Neutrophil (primary cell): Measurements from ENCODE around the gene CYFIP1.

ENCODE experiments used
- H3K27ac ChIP-seq: fragments of 200-600 bp; sonication (generic); 2 replicates; pipeline ENCODE4 v1.5.1; 2016; ENCODE audit warnings: mild to moderate bottlenecking, moderate library complexity
- H3K27me3 ChIP-seq: fragments of 200-600 bp; sonication (generic); 2 replicates; pipeline ENCODE4 v1.6.0; 2016; ENCODE audit warnings: mild to moderate bottlenecking
- H3K36me3 ChIP-seq: fragments of 200-600 bp; sonication (generic); 2 replicates; pipeline ENCODE4 v1.5.1; 2017
- H3K4me1 ChIP-seq, 2 experiments: fragments of 200-600 bp in 1 of 2; sonication (generic) in 1 of 2; 1 replicate in 1 of 2; 2 replicates in 1 of 2; pipeline versions ENCODE4 v1.5.1 to v1.6.1; 2013 to 2016; ENCODE audit warnings: low read depth in 1 of 2, low read length in 1 of 2, mild to moderate bottlenecking in 1 of 2, moderate library complexity in 1 of 2; ENCODE audit not compliant: control insufficient read depth in 1 of 2, insufficient read depth in 1 of 2
- H3K4me3 ChIP-seq, 2 experiments: fragments of 200-600 bp in 1 of 2; sonication (generic) in 1 of 2; 1 replicate in 1 of 2; 2 replicates in 1 of 2; pipeline ENCODE4 v1.5.1; 2013 to 2016; ENCODE audit warnings: low read depth in 1 of 2, low read length in 1 of 2, mild to moderate bottlenecking in 1 of 2, moderate library complexity in 1 of 2
- H3K9me3 ChIP-seq: fragments of 200-600 bp; sonication (generic); 2 replicates; pipeline ENCODE4 v1.5.1; 2016
- TF ChIP-seq, protein P1 (sequence below): fragments of 200-600 bp; sonication (generic); IDR thresholded peaks from 2 replicates; pipeline ENCODE4 v1.5.1; 2016; ENCODE audit warnings: antibody characterized with exemption

CYFIP1 gene

GRCh38 chr15:22880981-22881738, 99.0 kb downstream of the CYFIP1 start:
- no peaks in the 10 kb centered on the region for H3K9me3 ChIP-seq
- no peaks in the 10 kb centered on the region for H3K36me3 ChIP-seq
- no peaks in the 10 kb centered on the region for H3K4me1 ChIP-seq
- no peak overlapping the region for H3K4me3 ChIP-seq
- no peaks in the 10 kb centered on the region for H3K27me3 ChIP-seq
- H3K27ac ChIP-seq = no peak overlapping the region
- TF ChIP-seq, protein P1, sequence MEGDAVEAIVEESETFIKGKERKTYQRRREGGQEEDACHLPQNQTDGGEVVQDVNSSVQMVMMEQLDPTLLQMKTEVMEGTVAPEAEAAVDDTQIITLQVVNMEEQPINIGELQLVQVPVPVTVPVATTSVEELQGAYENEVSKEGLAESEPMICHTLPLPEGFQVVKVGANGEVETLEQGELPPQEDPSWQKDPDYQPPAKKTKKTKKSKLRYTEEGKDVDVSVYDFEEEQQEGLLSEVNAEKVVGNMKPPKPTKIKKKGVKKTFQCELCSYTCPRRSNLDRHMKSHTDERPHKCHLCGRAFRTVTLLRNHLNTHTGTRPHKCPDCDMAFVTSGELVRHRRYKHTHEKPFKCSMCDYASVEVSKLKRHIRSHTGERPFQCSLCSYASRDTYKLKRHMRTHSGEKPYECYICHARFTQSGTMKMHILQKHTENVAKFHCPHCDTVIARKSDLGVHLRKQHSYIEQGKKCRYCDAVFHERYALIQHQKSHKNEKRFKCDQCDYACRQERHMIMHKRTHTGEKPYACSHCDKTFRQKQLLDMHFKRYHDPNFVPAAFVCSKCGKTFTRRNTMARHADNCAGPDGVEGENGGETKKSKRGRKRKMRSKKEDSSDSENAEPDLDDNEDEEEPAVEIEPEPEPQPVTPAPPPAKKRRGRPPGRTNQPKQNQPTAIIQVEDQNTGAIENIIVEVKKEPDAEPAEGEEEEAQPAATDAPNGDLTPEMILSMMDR = no peak

GRCh38 chr15:22880068-22880980, 99.8 kb downstream of the CYFIP1 start:
- Histone ChIP-seq H3K4me1 (no peaks in the 10 kb centered on the region), H3K36me3 (no peaks in the 10 kb centered on the region), H3K27me3 (no peaks in the 10 kb centered on the region), H3K27ac (no peak overlapping the region), H3K9me3 (no peaks in the 10 kb centered on the region), H3K4me3 (no peak overlapping the region)
- TF ChIP-seq, protein P1 = no peak

DNA sequence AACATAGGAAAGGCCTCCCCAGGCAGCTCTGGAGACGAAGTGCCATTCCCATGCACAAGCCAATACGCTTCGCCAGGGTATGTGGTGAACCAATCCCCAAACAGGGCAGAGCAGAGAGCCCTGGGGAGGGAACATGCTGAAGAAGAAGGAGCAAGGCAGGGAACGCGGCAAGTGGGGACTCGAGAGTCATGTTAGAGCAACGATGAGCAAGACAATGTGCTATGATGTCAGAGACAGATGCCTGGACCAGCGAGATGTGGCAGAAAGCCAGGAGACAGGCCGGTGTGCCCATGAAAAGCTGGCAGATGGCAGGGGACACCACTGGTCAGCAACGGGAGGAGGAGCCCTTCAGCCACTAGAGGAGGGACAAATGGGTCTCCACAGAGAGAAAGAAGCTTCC, 102.1 kb downstream of the CYFIP1 start:
- TF ChIP-seq, protein P1 = no peak
- H3K4me1 ChIP-seq = no peaks in the 10 kb centered on the region
- H3K9me3 ChIP-seq = no peaks in the 10 kb centered on the region
- no peaks in the 10 kb centered on the region for H3K36me3 ChIP-seq
- H3K27ac ChIP-seq = no peak overlapping the region
- no peaks in the 10 kb centered on the region for H3K27me3 ChIP-seq
- no peak overlapping the region for H3K4me3 ChIP-seq

GRCh38 chr15:22877607-22878006, 102.6 kb downstream of the CYFIP1 start:
- H3K9me3 ChIP-seq = no peaks in the 10 kb centered on the region
- H3K4me3 ChIP-seq = no peak overlapping the region
- TF ChIP-seq, protein P1 = no peak
- no peaks in the 10 kb centered on the region for H3K27me3 ChIP-seq
- H3K36me3 ChIP-seq = no peaks in the 10 kb centered on the region
- H3K4me1 ChIP-seq = no peaks in the 10 kb centered on the region
- no peak overlapping the region for H3K27ac ChIP-seq

DNA sequence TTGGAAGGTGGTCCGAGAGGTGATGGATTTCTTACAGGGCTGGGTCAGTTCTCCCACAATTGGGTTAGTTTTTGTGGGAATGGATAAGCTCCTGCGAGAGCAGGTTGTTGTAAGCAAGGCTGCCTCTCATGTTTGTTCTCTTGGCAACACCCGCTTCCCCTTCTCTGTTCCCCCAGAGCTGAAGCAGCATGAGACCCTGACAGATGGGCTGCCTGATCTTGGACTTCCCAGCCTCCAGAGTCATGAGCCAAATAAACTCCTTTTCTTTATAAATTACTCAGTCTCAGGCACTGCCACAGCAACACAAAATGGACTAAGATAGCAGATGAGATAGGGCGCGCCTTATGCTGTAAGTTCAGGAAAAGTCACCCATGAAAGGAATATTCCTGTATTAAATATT, 103.1 kb downstream of the CYFIP1 start:
- Histone ChIP-seq H3K36me3 (no peaks in the 10 kb centered on the region), H3K27me3 (no peaks in the 10 kb centered on the region), H3K4me1 (no peaks in the 10 kb centered on the region), H3K27ac (no peak overlapping the region), H3K9me3 (no peaks in the 10 kb centered on the region), H3K4me3 (no peak overlapping the region)
- TF ChIP-seq, protein P1 = no peak
